Activated CD8-positive, alpha-beta memory T cell treated with anti-CD3 and anti-CD28 coated beads for 24 hours (primary cell): ENCODE results near the gene OR52E1.
"Not testable (repeated sequence)": the region's sequence is repeated elsewhere in the genome, so short reads cannot be mapped to it uniquely, and the experiment has no call there.

Source experiments
- DNase-seq: peaks from one replicate; pipeline ENCODE4 v3.0.0-alpha.2; 2020

Gene OR52E1

DNA sequence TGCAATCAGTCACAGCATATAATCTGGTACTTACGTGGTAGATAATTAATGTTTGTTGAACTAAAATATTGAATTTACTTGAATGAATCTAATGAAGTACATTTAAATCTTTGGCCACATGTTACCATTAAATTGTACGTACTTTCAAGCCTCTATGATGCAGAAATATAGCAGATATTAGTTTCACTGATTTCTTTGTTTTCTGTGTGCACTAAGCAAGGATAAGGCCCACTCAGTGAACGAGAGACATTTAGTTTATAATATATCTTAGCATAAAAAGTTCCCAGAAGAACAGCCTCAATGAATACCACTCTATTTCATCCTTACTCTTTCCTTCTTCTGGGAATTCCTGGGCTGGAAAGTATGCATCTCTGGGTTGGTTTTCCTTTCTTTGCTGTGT lies at the start of gene OR52E1:
TSS of gene OR52E1 (plus strand) at position 301 of the 400 bp plus-strand sequence.
- DNase-seq = no peak

DNA sequence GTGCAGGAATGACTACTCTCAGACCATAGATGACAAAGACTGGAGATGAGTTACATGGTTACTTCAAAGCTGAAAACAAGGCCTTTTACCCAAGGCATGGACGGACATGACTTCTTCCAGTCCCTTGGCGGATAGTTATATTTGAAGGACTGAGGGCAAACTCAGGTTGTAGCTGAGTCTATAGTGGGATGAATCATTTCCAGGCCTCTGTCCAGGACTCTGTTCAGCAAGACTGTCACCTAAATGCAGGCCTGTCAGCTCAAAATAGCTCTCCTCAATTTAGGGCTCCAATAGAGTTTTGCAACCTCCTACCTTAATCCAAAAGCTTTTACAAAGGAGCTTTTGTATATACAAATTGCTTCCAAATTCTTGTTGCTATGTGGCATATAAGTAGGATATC lies 47.4 kb upstream of the OR52E1 start:
- DNase-seq = no peak

DNA sequence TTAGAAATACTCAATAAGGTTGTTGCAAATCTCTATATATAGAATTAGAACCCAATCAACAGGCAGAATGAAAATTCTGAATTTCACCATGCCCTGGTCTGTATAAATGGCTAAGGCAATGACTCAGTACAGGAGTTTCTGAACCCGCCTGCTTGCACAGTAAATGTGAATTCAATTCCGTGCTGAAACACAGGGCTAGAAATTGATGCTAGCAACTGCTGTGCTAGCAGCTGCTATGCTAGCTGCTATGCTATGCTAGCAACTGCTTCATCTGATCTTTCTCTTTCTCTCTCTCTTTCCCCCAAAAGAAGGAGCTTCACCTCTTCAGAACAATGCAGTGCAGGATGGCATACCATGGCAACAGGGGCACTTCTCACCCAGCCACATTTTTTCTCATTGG lies 32.7 kb upstream of the OR52E1 start:
- DNase-seq = no peak

DNA sequence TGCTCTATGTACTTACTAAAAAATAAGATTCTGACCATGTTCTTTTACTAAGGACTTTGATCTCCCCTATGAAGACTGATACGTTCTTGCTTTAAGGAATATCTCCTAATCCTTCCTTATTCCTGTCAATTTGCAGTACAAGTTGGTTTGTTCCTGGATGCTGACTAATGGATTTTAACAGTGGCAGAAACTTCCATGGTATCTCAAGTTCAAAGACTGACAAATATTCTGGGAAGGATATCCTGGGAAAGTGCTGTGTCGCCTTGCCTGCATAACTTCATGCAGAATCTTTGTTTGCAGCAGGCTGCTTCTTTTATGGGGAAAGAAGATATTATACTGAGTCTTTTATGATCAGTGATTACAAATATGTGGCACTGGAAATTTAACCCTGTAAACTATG lies 31.4 kb upstream of the OR52E1 start:
- DNase-seq = no peak

DNA sequence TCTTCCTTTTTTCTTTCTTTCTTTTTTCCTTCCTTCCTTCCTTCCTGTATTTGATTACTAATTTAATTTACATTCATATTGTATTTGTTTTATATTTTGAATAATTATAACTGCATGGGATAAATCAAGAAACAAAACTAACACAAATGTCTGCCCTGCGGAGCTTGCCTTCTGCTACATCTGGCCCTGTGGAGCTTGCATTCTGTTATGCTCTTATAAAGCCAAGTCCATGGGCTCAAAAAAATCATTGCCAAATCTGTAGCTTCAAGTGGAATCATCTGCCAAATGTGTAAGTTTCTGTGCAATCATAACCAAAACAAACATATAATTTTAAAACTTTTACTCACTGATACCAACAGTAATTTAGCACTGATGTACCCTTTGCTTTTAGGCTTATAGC lies 31.0 kb upstream of the OR52E1 start:
- DNase-seq = no peak

DNA sequence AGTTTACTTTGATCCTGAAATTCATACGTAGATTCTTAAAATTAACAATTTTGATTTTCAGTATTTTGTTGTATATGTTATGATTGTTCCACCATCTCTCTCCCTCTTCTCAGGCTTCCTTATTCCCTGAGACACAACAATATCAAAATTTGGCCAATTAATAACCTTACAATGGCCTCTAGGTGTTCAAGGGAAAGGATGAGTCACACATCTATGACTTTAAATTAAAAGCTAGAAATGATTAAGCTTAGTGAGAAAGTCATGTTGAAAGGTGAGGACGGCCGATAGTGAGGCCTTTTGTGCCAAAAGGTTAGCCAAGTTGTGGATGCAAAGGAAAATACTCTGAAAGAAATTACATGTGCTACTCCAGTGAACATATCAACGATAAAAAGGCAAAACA lies 28.5 kb upstream of the OR52E1 start:
- no peak for DNase-seq

DNA sequence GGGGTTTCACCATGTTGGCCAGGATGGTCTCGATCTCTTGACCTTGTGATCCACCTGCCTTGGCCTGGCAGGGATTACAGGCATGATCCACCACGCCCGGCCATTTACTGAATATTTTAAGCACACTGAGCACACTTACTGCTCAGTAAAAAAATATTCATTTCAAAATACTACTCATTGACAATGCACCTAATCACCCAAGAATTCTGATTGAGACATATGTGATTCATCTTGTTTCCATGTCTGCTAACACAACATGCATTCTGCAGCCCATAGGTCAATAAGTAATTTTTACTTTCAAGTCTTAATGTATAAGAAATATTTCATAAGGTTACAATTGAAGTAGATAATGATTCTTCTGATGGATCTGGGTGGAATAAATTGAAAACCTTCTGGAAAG lies 27.3 kb upstream of the OR52E1 start:
- DNase-seq = no peak

DNA sequence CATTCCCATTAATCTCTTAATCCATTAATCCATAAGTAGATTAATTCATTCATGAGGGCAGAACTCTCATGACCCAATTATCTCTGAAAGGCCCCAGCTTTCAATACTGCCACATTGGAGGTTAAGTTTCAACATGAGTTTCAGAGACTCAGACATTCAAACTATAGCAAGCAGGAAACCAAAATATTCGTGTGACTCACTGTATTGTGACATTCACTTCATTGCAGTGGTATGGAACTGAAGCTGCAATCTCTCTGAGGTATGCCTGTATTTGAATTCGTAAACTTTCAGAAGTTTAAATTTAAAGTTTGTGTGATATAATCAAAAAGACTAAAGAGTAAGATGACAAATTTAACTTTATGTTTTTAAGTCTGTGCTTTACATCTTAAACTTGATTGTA lies 26.0 kb upstream of the OR52E1 start:
- DNase-seq = no peak

DNA sequence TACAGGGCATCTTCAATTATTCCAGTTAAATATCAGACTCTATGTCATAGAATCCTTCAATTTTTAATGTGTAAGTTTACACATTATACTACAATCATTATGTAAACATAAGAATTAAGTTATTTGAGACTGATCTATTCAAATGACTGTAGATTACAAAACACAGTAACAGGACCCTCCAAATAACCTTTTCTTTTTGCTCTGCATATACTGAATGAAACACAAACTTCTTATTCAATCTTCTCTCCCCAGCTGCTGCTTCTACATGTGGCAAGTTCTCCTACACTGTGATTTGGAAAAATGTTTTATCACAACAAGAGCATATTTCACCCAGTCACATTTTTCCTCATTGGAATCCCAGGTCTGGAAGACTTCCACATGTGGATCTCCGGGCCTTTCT lies 23.1 kb upstream of the OR52E1 start, which contains the start of gene OR52J3:
TSS of gene OR52J3 (plus strand) at position 301 of the 400 bp plus-strand sequence. CDS start at position 301, 0 bp downstream.
- DNase-seq = no peak

DNA sequence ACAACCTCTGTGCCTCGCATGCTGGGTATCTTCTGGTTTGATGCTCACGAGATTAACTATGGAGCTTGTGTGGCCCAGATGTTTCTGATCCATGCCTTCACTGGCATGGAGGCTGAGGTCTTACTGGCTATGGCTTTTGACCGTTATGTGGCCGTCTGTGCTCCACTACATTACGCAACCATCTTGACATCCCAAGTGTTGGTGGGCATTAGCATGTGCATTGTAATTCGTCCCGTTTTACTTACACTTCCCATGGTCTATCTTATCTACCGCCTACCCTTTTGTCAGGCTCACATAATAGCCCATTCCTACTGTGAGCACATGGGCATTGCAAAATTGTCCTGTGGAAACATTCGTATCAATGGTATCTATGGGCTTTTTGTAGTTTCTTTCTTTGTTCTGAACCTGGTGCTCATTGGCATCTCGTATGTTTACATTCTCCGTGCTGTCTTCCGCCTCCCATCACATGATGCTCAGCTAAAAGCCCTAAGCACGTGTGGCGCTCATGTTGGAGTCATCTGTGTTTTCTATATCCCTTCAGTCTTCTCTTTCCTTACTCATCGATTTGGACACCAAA lies 22.5 kb upstream of the OR52E1 start:
- no peak for DNase-seq

DNA sequence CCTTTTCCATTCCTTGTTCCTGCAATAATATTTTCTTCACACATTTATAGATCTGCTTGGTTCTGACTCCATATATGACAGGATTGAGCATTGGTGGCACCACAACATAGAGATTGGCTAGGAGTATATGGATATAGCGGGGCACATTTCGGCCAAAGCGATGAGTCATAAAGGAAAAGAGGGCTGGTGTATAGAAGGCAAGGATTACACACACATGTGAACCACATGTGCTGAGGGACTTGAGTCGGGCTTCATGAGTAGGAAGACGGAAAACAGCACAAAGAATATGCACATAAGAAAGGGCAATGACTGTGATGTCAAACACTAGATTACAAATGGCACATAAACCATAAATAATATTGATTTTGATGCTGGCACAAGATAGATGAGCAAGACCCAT lies 10.7 kb upstream of the OR52E1 start:
- not testable (repeated sequence) for DNase-seq

DNA sequence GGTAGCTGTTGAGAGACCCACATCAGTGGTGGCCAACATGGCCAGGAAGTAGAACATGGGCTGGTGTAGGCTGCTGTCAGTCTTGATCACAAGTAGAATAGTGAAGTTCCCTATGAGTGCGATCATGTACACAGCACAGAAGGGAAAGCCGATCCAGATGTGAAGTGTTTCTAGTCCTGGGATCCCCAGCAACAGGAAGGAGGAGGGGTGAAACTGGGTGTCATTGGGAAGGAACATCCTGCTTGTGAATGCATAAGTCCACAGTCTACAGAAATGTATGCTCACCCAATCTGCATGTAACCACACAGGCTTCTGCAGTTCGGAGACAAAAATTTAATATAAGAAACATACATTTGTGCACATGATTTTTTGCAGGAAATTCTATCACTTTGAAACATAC lies 10.0 kb upstream of the OR52E1 start, which contains the start of gene OR52E2:
TSS of gene OR52E2 (minus strand) at position 237 of the 400 bp plus-strand sequence. CDS start at position 237, 0 bp downstream.
- DNase-seq = no peak

DNA sequence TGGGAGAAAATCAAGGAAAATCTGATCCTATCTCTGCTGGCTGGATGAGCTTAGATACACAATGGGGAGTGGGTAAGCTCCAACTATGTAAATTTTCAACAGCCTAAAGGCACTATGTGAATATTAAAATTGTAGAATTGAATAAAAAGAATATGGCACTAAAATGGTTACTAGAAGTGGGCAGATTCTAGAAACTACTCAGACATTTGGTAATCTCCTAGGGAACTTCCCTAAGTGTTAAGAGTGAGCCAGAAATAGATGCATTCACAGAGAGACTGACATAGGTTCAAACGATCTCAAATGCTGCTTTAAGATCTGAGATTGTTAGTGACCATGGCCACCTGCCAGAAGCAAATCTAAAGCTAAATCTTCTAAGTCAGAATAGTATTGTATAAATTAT lies 4.3 kb upstream of the OR52E1 start:
- DNase-seq = no peak

DNA sequence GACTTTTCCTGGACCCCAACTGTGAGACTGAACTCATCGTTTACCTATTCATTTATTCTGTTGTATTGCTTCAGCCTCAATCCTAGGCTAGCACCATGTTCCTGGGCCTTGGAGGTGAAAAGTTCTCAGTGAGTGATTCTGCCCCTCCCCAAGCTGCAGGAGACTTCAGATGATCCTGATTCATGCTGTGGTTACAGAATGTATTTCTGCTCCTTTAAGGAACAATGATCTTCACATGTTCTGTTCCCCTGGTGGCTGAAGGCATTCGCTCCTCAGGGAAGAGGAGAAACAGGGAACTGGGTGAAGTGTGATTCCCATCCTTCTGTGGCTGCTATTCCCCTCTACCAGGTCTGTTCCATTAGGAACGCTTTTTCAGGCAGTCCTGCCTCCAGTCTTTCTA lies 2.4 kb downstream of the OR52E1 start:
- no peak for DNase-seq

DNA sequence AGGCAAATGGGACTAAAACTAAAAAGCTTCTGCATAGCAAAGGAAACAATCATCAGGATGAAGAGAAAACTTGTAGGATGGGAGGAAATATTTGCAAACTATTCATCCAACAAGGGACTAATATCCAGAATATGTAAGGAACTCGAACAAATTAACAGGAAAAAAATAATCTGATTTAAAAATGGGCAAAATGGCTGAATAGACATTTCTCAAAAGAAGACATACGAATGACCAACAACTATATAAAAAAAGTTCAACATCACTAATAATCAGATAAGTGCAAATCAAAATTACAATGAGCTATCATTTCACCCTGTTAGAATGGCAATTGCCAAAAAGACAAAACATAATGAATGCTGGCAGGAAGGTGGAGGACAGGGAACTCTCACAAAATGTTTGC lies 12.0 kb downstream of the OR52E1 start:
- DNase-seq = no peak

DNA sequence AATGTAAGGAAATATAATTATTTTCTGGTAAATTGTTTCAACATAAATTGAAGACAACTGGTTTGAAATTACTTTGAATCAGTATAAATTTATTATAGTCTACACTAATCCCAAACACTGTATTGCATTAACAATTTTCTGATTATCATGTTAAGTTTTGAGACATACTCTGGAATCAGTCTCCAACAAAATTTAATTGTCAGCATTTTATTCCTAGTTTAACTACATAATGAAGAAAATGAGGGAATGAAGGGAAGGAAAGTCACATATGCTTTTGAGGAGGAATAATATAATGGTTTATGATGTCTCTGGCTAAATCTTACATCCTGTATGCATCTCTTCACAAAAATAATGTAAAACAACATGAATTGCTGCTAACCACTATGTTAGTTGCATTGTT lies 14.2 kb downstream of the OR52E1 start:
- no peak for DNase-seq

DNA sequence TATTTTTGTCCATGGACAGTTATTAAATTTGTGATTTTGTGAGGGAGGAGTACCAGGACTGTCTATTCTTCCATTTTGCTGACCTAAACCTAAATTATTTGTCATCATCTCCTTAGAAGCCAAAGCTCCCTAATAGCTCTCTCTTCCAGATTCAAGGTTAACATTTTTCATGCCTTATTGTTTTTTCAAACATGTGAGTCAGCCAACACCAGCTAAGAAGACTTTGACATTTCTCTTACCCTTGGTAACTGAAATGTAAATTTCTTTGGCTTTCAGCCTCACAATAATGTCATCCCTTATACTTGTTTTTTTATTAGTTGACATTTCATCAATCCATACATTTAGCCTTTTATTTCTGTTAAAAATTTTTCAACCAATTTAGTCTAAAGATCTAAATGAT lies 19.2 kb downstream of the OR52E1 start:
- no peak for DNase-seq

DNA sequence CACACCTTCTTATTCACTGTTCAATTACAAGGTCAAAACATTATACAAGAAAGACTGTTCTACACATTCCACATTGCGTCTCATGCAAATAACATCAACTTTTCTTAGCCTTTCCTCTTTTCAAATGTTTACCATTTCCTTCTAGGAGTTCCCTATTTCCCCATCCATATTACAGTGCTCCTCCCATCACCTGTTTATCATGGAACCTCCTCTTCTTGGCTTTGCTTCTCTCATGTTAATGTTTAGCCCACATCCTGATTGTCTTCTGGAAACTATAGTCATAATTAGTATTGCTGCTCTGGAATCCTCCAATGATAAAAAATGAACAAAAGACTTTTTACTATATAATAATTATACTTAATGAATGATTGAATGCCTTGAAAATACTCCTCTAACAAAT lies 21.3 kb downstream of the OR52E1 start:
- no peak for DNase-seq

DNA sequence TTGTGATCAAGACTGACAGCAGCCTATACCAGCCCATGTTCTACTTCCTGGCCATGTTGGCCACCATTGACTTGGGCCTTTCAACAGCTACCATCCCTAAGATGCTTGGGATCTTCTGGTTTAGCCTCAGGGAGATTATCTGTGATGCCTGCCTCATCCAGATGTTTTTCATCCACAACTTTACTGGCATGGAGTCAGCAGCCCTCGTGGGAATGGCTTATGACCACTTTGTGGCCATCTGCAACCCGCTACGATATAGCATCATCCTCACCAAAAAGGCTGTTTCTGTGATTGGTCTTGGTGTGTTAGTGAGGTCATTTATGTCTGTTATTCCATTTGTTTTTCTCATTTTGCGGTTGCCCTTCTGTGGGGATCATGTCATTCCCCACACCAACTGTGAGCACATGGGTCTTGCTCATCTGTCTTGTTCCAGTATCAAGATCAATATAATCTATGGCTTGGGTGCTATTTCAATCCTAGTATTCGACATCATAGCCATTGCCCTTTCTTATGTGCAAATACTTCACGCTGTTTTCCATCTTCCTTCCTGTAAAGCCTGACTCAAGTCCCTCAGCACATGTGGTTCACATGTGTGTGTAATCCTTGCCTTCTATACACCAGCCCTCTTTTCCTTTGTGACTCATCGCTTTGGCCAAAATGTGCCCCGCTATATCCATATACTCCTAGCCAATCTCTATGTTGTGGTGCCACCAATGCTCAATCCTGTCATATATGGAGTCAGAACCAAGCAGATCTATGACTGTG lies 23.6 kb downstream of the OR52E1 start:
- DNase-seq = no peak

DNA sequence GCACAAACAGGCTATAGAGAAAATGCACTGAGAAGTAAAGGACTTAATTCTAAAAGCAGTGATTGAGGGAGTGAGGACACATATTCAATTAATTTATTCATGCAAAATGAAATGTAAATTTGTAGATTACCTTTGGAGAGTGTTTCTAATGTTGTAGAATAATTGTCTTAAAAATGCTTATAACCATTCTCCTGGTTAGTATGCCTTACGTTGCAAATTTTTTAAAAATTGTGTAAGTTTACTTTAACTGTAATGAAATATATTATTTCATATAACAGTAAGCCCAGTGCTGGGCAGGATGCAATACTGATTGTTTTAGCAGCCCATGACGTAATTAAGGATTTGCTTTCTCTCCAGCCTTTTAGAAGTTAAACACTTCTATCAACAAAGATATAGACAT lies 26.6 kb downstream of the OR52E1 start:
- DNase-seq = no peak

DNA sequence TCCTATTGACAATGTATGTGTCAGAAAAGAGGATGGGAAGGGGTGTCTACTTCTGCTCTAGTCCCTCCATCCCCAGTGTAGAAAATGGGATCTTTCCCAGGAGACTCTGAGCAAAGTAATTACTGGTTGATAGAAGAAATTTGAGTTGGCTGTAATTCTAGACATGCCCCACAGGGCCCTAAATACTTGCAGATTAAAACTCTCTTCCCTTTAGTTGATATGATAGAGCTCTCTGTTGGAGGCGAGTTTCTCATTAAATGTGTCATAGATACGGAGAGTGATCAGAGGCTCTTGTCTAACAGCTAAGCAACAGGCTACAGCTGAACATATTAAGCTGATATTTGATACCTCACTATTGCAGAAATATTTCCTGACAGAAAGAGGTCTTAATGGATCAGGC lies 32.9 kb downstream of the OR52E1 start:
- no peak for DNase-seq

DNA sequence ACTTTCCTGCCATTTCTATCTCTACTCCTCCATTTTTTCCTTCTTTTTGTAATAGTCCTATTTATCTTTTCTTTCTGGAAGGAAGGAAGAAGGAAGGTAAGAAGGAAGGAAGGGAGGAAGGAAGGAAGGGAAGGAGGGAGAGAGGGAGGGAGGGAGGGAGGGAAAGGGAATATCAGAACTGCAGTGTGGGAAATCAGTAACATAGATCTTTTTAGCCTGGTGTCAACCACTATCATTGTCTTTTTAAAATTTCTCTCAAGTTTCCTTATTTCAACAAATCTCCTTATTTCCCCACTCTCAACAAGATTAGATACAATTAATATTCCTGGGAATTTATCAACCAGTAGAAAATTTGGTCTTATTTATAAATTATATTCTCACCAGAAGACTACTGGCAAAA lies 33.7 kb downstream of the OR52E1 start:
- no peak for DNase-seq

DNA sequence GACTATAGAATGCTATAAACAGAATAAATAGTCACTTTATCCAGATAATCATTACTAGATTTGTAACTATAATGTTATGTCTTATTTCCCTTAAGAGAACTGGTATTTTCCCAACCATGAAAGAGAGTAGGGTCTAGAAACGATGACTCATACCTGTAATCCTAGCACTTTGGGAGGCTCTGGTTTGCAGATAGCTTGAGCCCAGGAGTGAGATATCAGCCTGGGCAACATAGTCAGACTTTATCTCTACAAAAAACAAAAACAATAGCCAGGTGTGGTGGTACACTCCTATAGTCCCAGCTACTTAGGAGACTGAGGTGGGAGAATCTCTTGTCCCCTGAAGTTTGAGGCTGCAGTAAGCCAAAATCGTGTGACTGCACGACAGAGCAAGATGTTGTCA lies 37.9 kb downstream of the OR52E1 start:
- no peak for DNase-seq

DNA sequence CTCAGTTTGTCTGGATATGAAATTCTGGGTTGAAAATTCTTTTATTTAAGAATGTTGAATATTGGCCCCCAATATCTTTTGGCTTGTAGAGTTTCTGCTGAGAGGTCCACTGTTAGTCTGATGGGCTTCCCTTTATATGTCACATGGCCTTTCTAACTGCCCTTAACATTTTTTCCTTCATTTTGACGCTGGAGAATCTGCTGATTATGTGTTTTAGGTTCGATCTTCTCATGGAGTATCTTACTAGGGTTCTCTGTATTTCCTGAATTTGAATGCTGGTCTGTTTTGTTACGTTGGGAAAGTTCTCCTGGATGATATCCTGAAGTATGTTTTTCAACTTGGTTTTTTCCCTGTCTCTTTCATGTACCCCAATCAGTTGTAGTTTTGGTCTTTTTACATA lies 46.0 kb downstream of the OR52E1 start:
- DNase-seq = no peak

DNA sequence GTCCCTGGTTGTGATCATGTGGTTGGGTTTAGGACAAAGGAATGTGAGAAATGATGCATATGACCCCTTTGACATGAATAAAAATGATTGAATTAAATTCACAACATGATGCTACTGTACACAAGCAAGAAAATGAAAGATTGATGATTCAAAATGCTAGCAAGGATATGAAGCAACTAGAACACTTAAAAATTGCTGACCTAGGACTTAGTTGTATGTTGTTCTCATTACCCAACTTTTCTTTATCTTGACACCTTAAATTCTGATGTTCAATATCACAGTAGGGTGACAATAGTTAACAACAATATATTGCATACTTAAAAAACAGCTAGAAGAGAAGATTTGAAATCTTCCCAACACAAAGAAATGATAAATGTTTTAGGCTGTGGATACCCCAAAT lies 48.2 kb downstream of the OR52E1 start:
- DNase-seq = no peak
